GM23338 (cell line): ENCODE measurements around the gene ATXN7L1. TPM values are rescaled to one million over a fixed set of nuclear protein-coding genes. Genes with fewer than 3 reads are reported as not detected.

Experiments
- ATAC-seq: fragments of 200-7000 bp; cut with Tn5 transposase; 3 replicates; pipeline ENCODE4 v1.9.1; 2020
- DNase-seq: peaks from one replicate; pipeline ENCODE4 v3.0.0-alpha.2; 2015; ENCODE audit warnings: low spot score
- H2AFZ ChIP-seq: fragments of 200-600 bp; sonication (generic); 2 replicates; pipeline ENCODE4 v1.8.0; 2016; ENCODE audit warnings: antibody characterized with exemption, mild to moderate bottlenecking, moderate library complexity
- H3F3A ChIP-seq: fragments of 200-600 bp; sonication (generic); replicated peaks from 2 replicates; pipeline ENCODE4 v1.8.0; 2017; ENCODE audit warnings: antibody characterized with exemption, mixed run types, low read depth
- H3K27ac ChIP-seq: fragments of 200-600 bp; sonication (generic); 2 replicates; pipeline ENCODE4 v1.6.1; 2016; ENCODE audit warnings: low read depth
- H3K27me3 ChIP-seq: fragments of 200-600 bp; sonication (generic); 2 replicates; pipeline ENCODE4 v1.8.0; 2016; ENCODE audit warnings: mild to moderate bottlenecking, mixed run types, moderate library complexity; ENCODE audit not compliant: insufficient read depth
- H3K36me3 ChIP-seq: fragments of 200-600 bp; sonication (generic); 2 replicates; pipeline ENCODE4 v1.8.0; 2016; ENCODE audit warnings: mild to moderate bottlenecking; ENCODE audit not compliant: insufficient read depth
- H3K4me1 ChIP-seq: fragments of 200-600 bp; sonication (generic); 2 replicates; pipeline ENCODE4 v1.8.0; 2016; ENCODE audit warnings: mild to moderate bottlenecking, moderate library complexity; ENCODE audit not compliant: insufficient read depth
- H3K4me2 ChIP-seq: fragments of 200-600 bp; sonication (generic); 2 replicates; pipeline ENCODE4 v1.7.1; 2017; ENCODE audit warnings: mixed run types
- H3K4me3 ChIP-seq: fragments of 200-600 bp; sonication (generic); 2 replicates; pipeline ENCODE4 v1.6.1; 2016; ENCODE audit warnings: mixed run types
- H3K79me2 ChIP-seq: fragments of 200-600 bp; sonication (generic); replicated peaks from 2 replicates; pipeline ENCODE4 v1.8.0; 2017; ENCODE audit warnings: mild to moderate bottlenecking; ENCODE audit not compliant: insufficient read depth
- H3K9me2 ChIP-seq: fragments of 200-600 bp; sonication (generic); 2 replicates; pipeline ENCODE4 v1.8.0; 2017; ENCODE audit not compliant: insufficient read depth
- H4K20me1 ChIP-seq: fragments of 200-600 bp; sonication (generic); replicated peaks from 2 replicates; pipeline ENCODE4 v1.8.0; 2017; ENCODE audit warnings: mild to moderate bottlenecking; ENCODE audit not compliant: insufficient read depth
- H3K27ac Mint-ChIP-seq: 2 replicates; pipeline ENCODE4 v1.8.0; 2020; ENCODE audit warnings: inconsistent platforms, mild to moderate bottlenecking, moderate library complexity, mixed read lengths
- H3K27me3 Mint-ChIP-seq: 3 replicates; pipeline ENCODE4 v1.8.0; 2022; ENCODE audit warnings: low read depth, mild to moderate bottlenecking, moderate library complexity, mixed read lengths, inconsistent platforms; ENCODE audit not compliant: insufficient read depth, poor library complexity
- H3K36me3 Mint-ChIP-seq: 3 replicates; pipeline ENCODE4 v1.8.0; 2021; ENCODE audit warnings: low read depth, mild to moderate bottlenecking, inconsistent platforms, moderate library complexity, mixed read lengths
- H3K4me1 Mint-ChIP-seq: 3 replicates; pipeline ENCODE4 v1.8.0; 2020; ENCODE audit warnings: mild to moderate bottlenecking, inconsistent platforms, mixed read lengths
- H3K4me3 Mint-ChIP-seq: 3 replicates; pipeline ENCODE4 v1.8.0; 2021; ENCODE audit warnings: moderate library complexity, mild to moderate bottlenecking, inconsistent platforms, mixed read lengths
- H3K9me3 Mint-ChIP-seq: 3 replicates; pipeline ENCODE4 v1.8.0; 2020; ENCODE audit warnings: moderate library complexity, mild to moderate bottlenecking, inconsistent platforms, mixed read lengths
- CREB1 ChIP-seq: fragments of 250-450 bp; sonication (Bioruptor Pico); IDR thresholded peaks from 2 replicates; pipeline ENCODE4 v1.5.0; 2020; ENCODE audit warnings: low read depth, mild to moderate bottlenecking, moderate library complexity
- CTCF ChIP-seq, 2 experiments: fragments of 200-600 bp in 1 of 2; sonication (generic) in 1 of 2; conservative IDR thresholded peaks; 2 replicates each; pipeline versions ENCODE4 v1.5.1 to v1.6.1; 2016 to 2017; ENCODE audit warnings: antibody characterized with exemption in 2 of 2, low read depth in 2 of 2, mild to moderate bottlenecking in 2 of 2, moderate library complexity in 1 of 2
- ETS1 ChIP-seq: IDR thresholded peaks from 2 replicates; pipeline ENCODE4 v1.6.1; 2016; ENCODE audit warnings: antibody characterized with exemption
- EZH2 ChIP-seq: fragments of 200-600 bp; sonication (generic); IDR thresholded peaks from one replicate; pipeline ENCODE4 v1.8.0; 2017; ENCODE audit warnings: antibody characterized with exemption, mild to moderate bottlenecking, low read depth; ENCODE audit not compliant: unreplicated experiment
- EZH2phosphoT487 ChIP-seq: fragments of 200-600 bp; sonication (generic); IDR thresholded peaks from one replicate; pipeline ENCODE4 v1.8.1; 2018; ENCODE audit warnings: antibody characterized with exemption; ENCODE audit not compliant: unreplicated experiment
- JUNB ChIP-seq: IDR thresholded peaks from one replicate; pipeline ENCODE4 v1.6.1; 2016; ENCODE audit warnings: antibody characterized with exemption; ENCODE audit not compliant: unreplicated experiment
- NANOG ChIP-seq: IDR thresholded peaks from 2 replicates; pipeline ENCODE4 v1.6.1; 2016; ENCODE audit warnings: antibody characterized with exemption, borderline replicate concordance
- POLR2AphosphoS5 ChIP-seq: IDR thresholded peaks from 2 replicates; pipeline ENCODE4 v1.6.1; 2016; ENCODE audit warnings: antibody characterized with exemption, low read depth
- REST ChIP-seq: IDR thresholded peaks from one replicate; pipeline ENCODE4 v1.6.1; 2018; ENCODE audit warnings: antibody characterized with exemption; ENCODE audit not compliant: unreplicated experiment
- STAT1 ChIP-seq: IDR thresholded peaks from one replicate; pipeline ENCODE4 v1.6.1; 2016; ENCODE audit warnings: antibody characterized with exemption; ENCODE audit not compliant: unreplicated experiment
- ZNF114 ChIP-seq: fragments of 250-450 bp; sonication (Bioruptor Pico); IDR thresholded peaks from 2 replicates; pipeline ENCODE4 v1.5.0; 2020; ENCODE audit warnings: mild to moderate bottlenecking, moderate library complexity
- ZNF331 ChIP-seq: fragments of 250-450 bp; sonication (Bioruptor Pico); IDR thresholded peaks from 2 replicates; pipeline ENCODE4 v1.5.0; 2020; ENCODE audit warnings: low read depth, mild to moderate bottlenecking, moderate library complexity
- polyA plus RNA-seq: library from polyadenylated mRNA; unstranded; fragments of >200 nt; fragmentation: Nextera tagmentation; extraction: Ambion mirVana; gene quantifications from 2 replicates; pipeline ENCODE4 v1.2.1, GENCODE V29; 2016
- total RNA-seq: library from RNA; depleted of rRNA; stranded (reverse); fragments of >200 nt; shearing (Covaris generic); gene quantifications from 2 replicates; pipeline ENCODE4 v1.2.3, GENCODE V29; 2014
- TF ChIP-seq, protein P1 (sequence below): fragments of 250-450 bp; sonication (Bioruptor Pico); IDR thresholded peaks from 2 replicates; pipeline ENCODE4 v1.5.0; 2020; ENCODE audit warnings: mild to moderate bottlenecking, moderate library complexity

Gene ATXN7L1
- total and polyA plus RNA-seq, 2 experiments from 2014 or later, result 22.8 to 29.8 TPM

DNA sequence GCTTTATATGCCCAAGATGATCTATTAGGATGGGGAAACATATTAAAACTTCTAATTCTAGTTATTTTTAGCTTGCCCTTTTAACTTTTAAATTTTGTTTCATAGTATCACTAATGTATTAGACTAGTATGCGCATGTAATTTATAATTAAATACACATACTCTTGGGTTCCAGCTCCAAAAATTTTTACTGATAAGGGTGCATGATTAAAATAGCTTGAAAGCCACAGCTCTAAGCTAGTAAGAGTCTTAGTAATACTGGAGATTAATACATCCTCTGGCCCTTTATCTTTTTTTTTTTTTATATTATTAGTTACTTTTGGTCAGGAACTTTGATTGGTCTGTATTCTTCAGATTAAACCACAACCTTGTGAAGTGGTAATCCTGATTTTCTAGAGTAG, 53.6 kb downstream of the ATXN7L1 start:
- TF ChIP-seq REST (no peak), ETS1 (no peak), ZNF331 (CRISPR knock-in tag) (no peak), EZH2 (no peak), JUNB (no peak), CREB1 (no peak), STAT1 (no peak), EZH2phosphoT487 (no peak), NANOG (no peak), POLR2AphosphoS5 (no peak), CTCF (conservative IDR thresholded peaks at IDR 0.05; ENCODE audit: low read depth in 2 of 2) (no peak), ZNF114 (CRISPR knock-in tag) (no peak)
- TF ChIP-seq, protein P1, sequence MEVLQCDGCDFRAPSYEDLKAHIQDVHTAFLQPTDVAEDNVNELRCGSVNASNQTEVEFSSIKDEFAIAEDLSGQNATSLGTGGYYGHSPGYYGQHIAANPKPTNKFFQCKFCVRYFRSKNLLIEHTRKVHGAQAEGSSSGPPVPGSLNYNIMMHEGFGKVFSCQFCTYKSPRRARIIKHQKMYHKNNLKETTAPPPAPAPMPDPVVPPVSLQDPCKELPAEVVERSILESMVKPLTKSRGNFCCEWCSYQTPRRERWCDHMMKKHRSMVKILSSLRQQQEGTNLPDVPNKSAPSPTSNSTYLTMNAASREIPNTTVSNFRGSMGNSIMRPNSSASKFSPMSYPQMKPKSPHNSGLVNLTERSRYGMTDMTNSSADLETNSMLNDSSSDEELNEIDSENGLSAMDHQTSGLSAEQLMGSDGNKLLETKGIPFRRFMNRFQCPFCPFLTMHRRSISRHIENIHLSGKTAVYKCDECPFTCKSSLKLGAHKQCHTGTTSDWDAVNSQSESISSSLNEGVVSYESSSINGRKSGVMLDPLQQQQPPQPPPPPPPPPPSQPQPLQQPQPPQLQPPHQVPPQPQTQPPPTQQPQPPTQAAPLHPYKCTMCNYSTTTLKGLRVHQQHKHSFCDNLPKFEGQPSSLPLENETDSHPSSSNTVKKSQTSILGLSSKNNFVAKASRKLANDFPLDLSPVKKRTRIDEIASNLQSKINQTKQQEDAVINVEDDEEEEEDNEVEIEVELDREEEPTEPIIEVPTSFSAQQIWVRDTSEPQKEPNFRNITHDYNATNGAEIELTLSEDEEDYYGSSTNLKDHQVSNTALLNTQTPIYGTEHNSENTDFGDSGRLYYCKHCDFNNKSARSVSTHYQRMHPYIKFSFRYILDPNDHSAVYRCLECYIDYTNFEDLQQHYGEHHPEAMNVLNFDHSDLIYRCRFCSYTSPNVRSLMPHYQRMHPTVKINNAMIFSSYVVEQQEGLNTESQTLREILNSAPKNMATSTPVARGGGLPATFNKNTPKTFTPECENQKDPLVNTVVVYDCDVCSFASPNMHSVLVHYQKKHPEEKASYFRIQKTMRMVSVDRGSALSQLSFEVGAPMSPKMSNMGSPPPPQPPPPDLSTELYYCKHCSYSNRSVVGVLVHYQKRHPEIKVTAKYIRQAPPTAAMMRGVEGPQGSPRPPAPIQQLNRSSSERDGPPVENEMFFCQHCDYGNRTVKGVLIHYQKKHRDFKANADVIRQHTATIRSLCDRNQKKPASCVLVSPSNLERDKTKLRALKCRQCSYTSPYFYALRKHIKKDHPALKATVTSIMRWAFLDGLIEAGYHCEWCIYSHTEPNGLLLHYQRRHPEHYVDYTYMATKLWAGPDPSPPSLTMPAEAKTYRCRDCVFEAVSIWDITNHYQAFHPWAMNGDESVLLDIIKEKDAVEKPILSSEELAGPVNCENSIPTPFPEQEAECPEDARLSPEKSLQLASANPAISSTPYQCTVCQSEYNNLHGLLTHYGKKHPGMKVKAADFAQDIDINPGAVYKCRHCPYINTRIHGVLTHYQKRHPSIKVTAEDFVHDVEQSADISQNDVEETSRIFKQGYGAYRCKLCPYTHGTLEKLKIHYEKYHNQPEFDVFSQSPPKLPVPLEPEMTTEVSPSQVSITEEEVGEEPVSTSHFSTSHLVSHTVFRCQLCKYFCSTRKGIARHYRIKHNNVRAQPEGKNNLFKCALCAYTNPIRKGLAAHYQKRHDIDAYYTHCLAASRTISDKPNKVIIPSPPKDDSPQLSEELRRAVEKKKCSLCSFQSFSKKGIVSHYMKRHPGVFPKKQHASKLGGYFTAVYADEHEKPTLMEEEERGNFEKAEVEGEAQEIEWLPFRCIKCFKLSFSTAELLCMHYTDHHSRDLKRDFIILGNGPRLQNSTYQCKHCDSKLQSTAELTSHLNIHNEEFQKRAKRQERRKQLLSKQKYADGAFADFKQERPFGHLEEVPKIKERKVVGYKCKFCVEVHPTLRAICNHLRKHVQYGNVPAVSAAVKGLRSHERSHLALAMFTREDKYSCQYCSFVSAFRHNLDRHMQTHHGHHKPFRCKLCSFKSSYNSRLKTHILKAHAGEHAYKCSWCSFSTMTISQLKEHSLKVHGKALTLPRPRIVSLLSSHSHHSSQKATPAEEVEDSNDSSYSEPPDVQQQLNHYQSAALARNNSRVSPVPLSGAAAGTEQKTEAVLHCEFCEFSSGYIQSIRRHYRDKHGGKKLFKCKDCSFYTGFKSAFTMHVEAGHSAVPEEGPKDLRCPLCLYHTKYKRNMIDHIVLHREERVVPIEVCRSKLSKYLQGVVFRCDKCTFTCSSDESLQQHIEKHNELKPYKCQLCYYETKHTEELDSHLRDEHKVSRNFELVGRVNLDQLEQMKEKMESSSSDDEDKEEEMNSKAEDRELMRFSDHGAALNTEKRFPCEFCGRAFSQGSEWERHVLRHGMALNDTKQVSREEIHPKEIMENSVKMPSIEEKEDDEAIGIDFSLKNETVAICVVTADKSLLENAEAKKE (CRISPR knock-in tag), result no peak
- Mint-ChIP-seq H3K4me3 (no peak overlapping the region), H3K36me3 (peaks cover 14% of the 10 kb centered on the region), H3K27me3 (peaks cover 2% of the 10 kb centered on the region), H3K4me1 (peaks cover 16% of the 10 kb centered on the region), H3K27ac (no peak overlapping the region), H3K9me3 (no peaks in the 10 kb centered on the region)
- no peaks in the 10 kb centered on the region for H3K27me3 ChIP-seq
- no peaks in the 10 kb centered on the region; the same call in 1 of the 2 replicates for H4K20me1 ChIP-seq
- DNase-seq (no peak), ATAC-seq (no peak)
- H3K4me2 ChIP-seq, result no peak overlapping the region
- H3K36me3 ChIP-seq, result no peaks in the 10 kb centered on the region
- peaks cover 4% of the 10 kb centered on the region; the same call in 1 of the 2 replicates for H3K4me1 ChIP-seq
- H3K4me3 ChIP-seq, result no peak overlapping the region
- H3K79me2 ChIP-seq, result peaks cover 6% of the 10 kb centered on the region
- H3K9me2 ChIP-seq, result peaks cover 13% of the 10 kb centered on the region
- no peak overlapping the region for H3K27ac ChIP-seq
- H2AFZ ChIP-seq, result no peak overlapping the region
- no peaks in the 10 kb centered on the region for H3F3A ChIP-seq
